Ovary (tissue), 9 donors: Measurements from ENCODE around the gene MRPL27. TPM values are rescaled to one million over a fixed set of nuclear protein-coding genes. Genes with fewer than 3 reads are reported as not detected.
A peak's percentile ranks its signal among the peaks of the same experiment; 100 is the strongest.

Experiments used
- DNase-seq, 5 donors: peaks; one replicate each; pipeline ENCODE4 v3.0.0-alpha.2; 2019 to 2020
- H3K27ac ChIP-seq, 2 donors: fragments of 200-600 bp; one replicate each; pipeline versions ENCODE4 v1.5.1 to v1.8.0; 2019 to 2022
- H3K27me3 ChIP-seq: fragments of 200-600 bp; one replicate; pipeline ENCODE4 v1.8.0; 2022
- H3K36me3 ChIP-seq: fragments of 200-600 bp; sonication (generic); one replicate; pipeline ENCODE4 v1.5.1; 2019
- H3K4me1 ChIP-seq: one replicate; pipeline ENCODE4 v1.8.1; 2013; ENCODE audit warnings: mild to moderate bottlenecking, moderate library complexity; ENCODE audit not compliant: insufficient read depth
- H3K4me3 ChIP-seq: fragments of 200-600 bp; sonication (generic); one replicate; pipeline ENCODE4 v1.5.1; 2017
- H3K9me3 ChIP-seq, 2 donors: fragments of 200-600 bp in 1 of 2; sonication (generic) in 1 of 2; one replicate each; pipeline versions ENCODE4 v1.5.1 to v1.8.1; 2013 to 2019; ENCODE audit warnings: mild to moderate bottlenecking in 1 of 2, moderate library complexity in 1 of 2
- CTCF ChIP-seq, 3 donors: fragments of 450-650 bp in 2 of 3; fragments of 200-600 bp in 1 of 3; IDR thresholded peaks; one replicate each; pipeline versions ENCODE4 v1.5.1 to v1.8.0; 2016 to 2022; ENCODE audit warnings: antibody characterized with exemption in 3 of 3, mild to moderate bottlenecking in 1 of 3
- EP300 ChIP-seq: sonication (generic); formaldehyde crosslinking; IDR thresholded peaks from one replicate; pipeline ENCODE4 v1.6.1; 2017; ENCODE audit warnings: antibody characterized with exemption
- POLR2A ChIP-seq: fragments of 450-650 bp; IDR thresholded peaks from one replicate; pipeline ENCODE4 v1.6.1; 2017; ENCODE audit warnings: antibody characterized with exemption, mild to moderate bottlenecking, moderate library complexity
- WGBS, 3 donors: extraction: QIAGEN DNeasy Blood & Tissue Kit in 1 of 3; methylation state at CpG; one replicate each; pipeline versions ENCODE4 v1.1.5 to v1.1.7; 2013 to 2017; 5-methylcytosine and 5-hydroxymethylcytosine counted together
- intact Hi-C, 4 donors: fragments of 100-400 bp; cut with DNase I; formaldehyde crosslinking; loops; one replicate each; pipeline versions ENCODE4 v1.11.0 to v1.15.1; 2022 to 2023
- polyA plus RNA-seq, 2 donors: library from polyadenylated mRNA; stranded (reverse); fragments of 200-250 nt in 1 of 2; fragments of 350-450 nt in 1 of 2; fragmentation: Illumina TruSeq in 1 of 2; extraction: RNeasy Lipid Tissue Mini Kit (QIAGEN cat#74804) in 1 of 2; gene quantifications; one replicate each; pipeline ENCODE4 v1.2.3, GENCODE V29; 2013 to 2014
- total RNA-seq, 7 donors: library from RNA; depleted of rRNA in 2 of 7; stranded (reverse); fragments of >200 nt in 2 of 7; fragmentation: NEBNext Ultra II Directional in 3 of 7; extraction: Animal tissue kit (Norgen Biotek cat#: 25700) in 3 of 7; gene quantifications; one replicate each; pipeline versions ENCODE4 v1.1.0 to v1.2.4, GENCODE V29; 2016 to 2023
- donor health status: DM: no; HTN: no; CAD: no; lungs with moderate emphysema.
- donor health status: DM: no; HTN: no; CAD: no.
- donor health status: Bipolar disorder and iron deficiency.
- donor health status: DM: yes; HTN: yes; CAD: no.
- donor health status: DM: no; HTN: no; CAD: no.
- donor health status: DM: yes; HTN: yes; CAD: no.

Gene MRPL27
- total and polyA plus RNA-seq, 9 donors, result 38.7 to 74.8 (median 48.8) TPM

DNA sequence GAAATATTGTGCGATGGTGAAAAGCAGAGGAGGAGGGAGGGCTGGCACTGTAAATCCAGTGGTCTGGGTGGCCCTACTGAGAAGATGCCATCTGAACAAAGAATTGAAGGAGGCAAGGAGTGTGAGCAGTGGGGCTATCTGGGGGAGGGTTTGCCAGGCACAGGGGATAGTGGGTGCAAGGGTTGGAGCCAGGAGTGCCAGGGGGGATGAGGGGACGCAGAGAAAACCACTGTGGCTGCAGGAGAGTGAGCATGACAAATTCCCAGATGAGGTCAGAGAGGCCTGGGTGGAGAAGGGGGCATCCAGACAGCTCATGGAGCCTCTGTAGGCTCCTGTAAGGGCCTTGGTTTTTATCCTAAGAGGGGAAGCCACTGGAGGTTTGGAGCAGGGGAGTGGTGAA is 22.3 kb downstream of the MRPL27 start:
- Histone ChIP-seq H3K9me3 (no peaks in the 10 kb centered on the region), H3K27ac (no peak overlapping the region), H3K4me1 (peaks cover 12% of the 10 kb centered on the region), H3K27me3 (no peaks in the 10 kb centered on the region), H3K4me3 (no peak overlapping the region), H3K36me3 (no peaks in the 10 kb centered on the region)
- peak in 1 of 5 donors; percentile 10 for DNase-seq
- TF ChIP-seq CTCF (IDR thresholded peaks at IDR 0.05), result no peak
- no peak for TF ChIP-seq POLR2A
- no peak for TF ChIP-seq EP300
- intact Hi-C loops, result no loop called here
- WGBS, 3 donors, result 93 to 97% (median 93%) methylated on average over 2 of the region's 2 CpGs

DNA sequence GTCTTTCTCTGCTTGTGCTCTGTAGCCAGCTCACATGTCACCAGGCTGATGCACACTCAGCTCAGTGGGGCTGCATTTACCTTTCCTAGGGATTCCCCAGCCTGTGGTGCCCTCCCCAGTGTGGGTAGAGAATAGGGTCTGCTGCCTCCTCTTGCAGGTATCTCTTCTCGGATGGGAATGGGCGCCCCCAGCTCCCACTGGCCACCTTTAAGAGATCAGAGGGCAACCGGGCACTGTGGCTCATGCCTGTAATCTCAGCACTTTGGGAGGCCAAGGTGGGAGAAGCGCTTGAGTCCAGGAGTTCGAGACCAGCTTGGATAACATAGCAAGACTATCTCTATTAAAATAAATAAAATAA is 23.8 kb downstream of the MRPL27 start:
- Histone ChIP-seq H3K4me1 (peaks cover 15% of the 10 kb centered on the region), H3K4me3 (no peak overlapping the region), H3K36me3 (no peaks in the 10 kb centered on the region), H3K27me3 (no peaks in the 10 kb centered on the region), H3K27ac (no peak overlapping the region), H3K9me3 (no peaks in the 10 kb centered on the region)
- peak in 1 of 5 donors; percentile 28 for DNase-seq
- TF ChIP-seq EP300 (no peak), CTCF (IDR thresholded peaks at IDR 0.05) (no peak)
- intact Hi-C loops, result no loop called here
- 93 to 99% (median 96%) methylated on average over 5 of the region's 5 CpGs for WGBS, 3 donors

- 61 to 67% (median 63%) methylated on average over 7 of the region's 7 CpGs for WGBS, 3 donors
These were observed 24.3 kb downstream of the MRPL27 start for GRCh38 chr17:50348522-50349242.

GRCh38 chr17:50347894-50348291 is 25.1 kb downstream of the MRPL27 start:
- intact Hi-C loops, result no loop called here
- H3K27me3 ChIP-seq, result no peaks in the 10 kb centered on the region
- H3K9me3 ChIP-seq, result no peaks in the 10 kb centered on the region
- 55 to 71% (median 64%) methylated on average over 3 of the region's 3 CpGs for WGBS, 3 donors
- TF ChIP-seq CTCF (IDR thresholded peaks at IDR 0.05) (no peak), POLR2A (no peak), EP300 (no peak)
- no peaks in the 10 kb centered on the region for H3K36me3 ChIP-seq
- DNase-seq, result no peak
- no peak overlapping the region for H3K4me3 ChIP-seq
- H3K4me1 ChIP-seq, result peaks cover 15% of the 10 kb centered on the region
- H3K27ac ChIP-seq, result no peak overlapping the region

More at GRCh38 chr17:50348522-50349242, 24.3 kb downstream of the MRPL27 start:
- no peaks in the 10 kb centered on the region for H3K36me3 ChIP-seq
- DNase-seq, result peak in 1 of 5 donors; percentile 28
- TF ChIP-seq POLR2A (no peak), CTCF (IDR thresholded peaks at IDR 0.05) (no peak), EP300 (no peak)
- H3K27ac ChIP-seq, result no peak overlapping the region
- no peaks in the 10 kb centered on the region for H3K9me3 ChIP-seq
- no peaks in the 10 kb centered on the region for H3K27me3 ChIP-seq
- H3K4me1 ChIP-seq, result peaks cover 15% of the 10 kb centered on the region
- intact Hi-C loops, result no loop called here
- no peak overlapping the region for H3K4me3 ChIP-seq
